Activated B cell treated with CpG ODN at 0.5 μM for 24 hours (primary cell): Measurements from ENCODE around the gene TOP3B. TPM values are rescaled to one million over a fixed set of nuclear protein-coding genes. Genes with fewer than 3 reads are reported as not detected.

Experiments used
- ATAC-seq: fragments of 200-7000 bp; cut with Tn5 transposase; one replicate; pipeline ENCODE4 v1.10.0; 2021; ENCODE audit warnings: low read depth, mild to moderate bottlenecking, moderate library complexity
- CTCF ChIA-PET: fragments of 350-600 bp; sonication (Branson Sonifier 250); formaldehyde crosslinking; loops from one replicate; lab custom pipeline; 2021; ENCODE audit warnings: antibody characterized with exemption; lab: Charles Lee
- POLR2A ChIA-PET: fragments of 350-600 bp; sonication (Branson Sonifier 250); formaldehyde crosslinking; loops from one replicate; lab custom pipeline; 2021; ENCODE audit warnings: antibody characterized with exemption; lab: Charles Lee
- DNase-seq: peaks from one replicate; pipeline ENCODE4 v3.0.0; 2022
- H3K27ac Mint-ChIP-seq: one replicate; pipeline ENCODE4 v1.8.0; 2020; ENCODE audit warnings: mixed read lengths
- H3K27me3 Mint-ChIP-seq: one replicate; pipeline ENCODE4 v1.8.0; 2021; ENCODE audit warnings: mixed read lengths
- H3K36me3 Mint-ChIP-seq: one replicate; pipeline ENCODE4 v1.8.0; 2021; ENCODE audit warnings: low read depth, mixed read lengths
- H3K4me1 Mint-ChIP-seq: one replicate; pipeline ENCODE4 v1.8.0; 2021; ENCODE audit warnings: mixed read lengths
- H3K4me3 Mint-ChIP-seq: one replicate; pipeline ENCODE4 v1.8.0; 2020; ENCODE audit warnings: mild to moderate bottlenecking, mixed read lengths
- H3K9me3 Mint-ChIP-seq: one replicate; pipeline ENCODE4 v1.8.0; 2020; ENCODE audit warnings: mixed read lengths
- CTCF ChIP-seq: fragments of 200-600 bp; IDR thresholded peaks from one replicate; pipeline ENCODE4 v1.8.0; 2022; ENCODE audit warnings: antibody characterized with exemption, mild to moderate bottlenecking
- intact Hi-C: fragments of 100-400 bp; cut with micrococcal nuclease; formaldehyde crosslinking; loops from one replicate; pipeline ENCODE4 v1.15.1; 2024
- total RNA-seq: library from RNA; stranded (reverse); gene quantifications from 2 replicates; pipeline ENCODE4 v1.2.3, GENCODE V29; 2022

TOP3B gene
- total RNA-seq, 1 donor from 2014 or later = 83.4 TPM

- ChIA-PET CTCF (interaction anchor here (1.2 to 1.7 kb wide), 2 partner anchors 8 to 231 kb away, joined by 3 to 7 read pairs; partner anchors contain the start of gene PPM1F), POLR2A (no interaction called here)
- H3K9me3 Mint-ChIP-seq = no peaks in the 10 kb centered on the region
- intact Hi-C loops = no loop called here
- TF ChIP-seq CTCF = no peak
- DNase-seq = no peak
- H3K4me1 Mint-ChIP-seq = peaks cover 22% of the 10 kb centered on the region
- H3K4me3 Mint-ChIP-seq = no peak overlapping the region
- H3K27me3 Mint-ChIP-seq = no peaks in the 10 kb centered on the region
- peaks cover 16% of the 10 kb centered on the region for H3K36me3 Mint-ChIP-seq
- ATAC-seq = no peak
- H3K27ac Mint-ChIP-seq = no peak overlapping the region
Measured at GRCh38 chr22:21944871-21945270, 37.7 kb downstream of the TOP3B start.

- Mint-ChIP-seq H3K4me3 (no peak overlapping the region), H3K27me3 (no peaks in the 10 kb centered on the region), H3K27ac (no peak overlapping the region), H3K4me1 (peaks cover 32% of the 10 kb centered on the region), H3K36me3 (peaks cover 16% of the 10 kb centered on the region), H3K9me3 (no peaks in the 10 kb centered on the region)
- no peak for TF ChIP-seq CTCF
- CTCF ChIA-PET = interaction anchor here (1.2 to 1.7 kb wide), 2 partner anchors 9 to 230 kb away, joined by 3 to 7 read pairs; partner anchors contain the start of gene PPM1F
- POLR2A ChIA-PET = no interaction called here
- intact Hi-C loops = no loop called here
- no peak for DNase-seq
- no peak for ATAC-seq
Measured at GRCh38 chr22:21943571-21944448, 38.8 kb downstream of the TOP3B start.

- TF ChIP-seq CTCF = no peak
- DNase-seq (no peak), ATAC-seq (no peak)
- H3K27me3 Mint-ChIP-seq = no peaks in the 10 kb centered on the region
- ChIA-PET CTCF (no interaction called here), POLR2A (interaction anchor here (0.8 to 1.6 kb wide), 2 partner anchors 8 to 10 kb away, joined by 5 read pairs; partner anchors contain the start of gene PPM1F)
- peaks cover 16% of the 10 kb centered on the region for H3K36me3 Mint-ChIP-seq
- no peak overlapping the region for H3K4me3 Mint-ChIP-seq
- intact Hi-C loops = no loop called here
- peaks cover 40% of the 10 kb centered on the region for H3K4me1 Mint-ChIP-seq
- peak overlapping the region; percentile 30 for H3K27ac Mint-ChIP-seq
- H3K9me3 Mint-ChIP-seq = no peaks in the 10 kb centered on the region
Measured at GRCh38 chr22:21942407-21943343, 39.9 kb downstream of the TOP3B start.

- Mint-ChIP-seq H3K9me3 (no peaks in the 10 kb centered on the region), H3K4me3 (no peak overlapping the region), H3K27ac (peak overlapping the region; percentile 30), H3K4me1 (peaks cover 46% of the 10 kb centered on the region), H3K36me3 (peaks cover 14% of the 10 kb centered on the region), H3K27me3 (no peaks in the 10 kb centered on the region)
- ChIA-PET POLR2A (interaction anchor here (0.8 to 1.6 kb wide), 2 partner anchors 9 to 11 kb away, joined by 5 read pairs; partner anchors contain the start of gene PPM1F), CTCF (no interaction called here)
- TF ChIP-seq CTCF = no peak
- ATAC-seq (no peak), DNase-seq (no peak)
- intact Hi-C loops = no loop called here
Measured at GRCh38 chr22:21941921-21942320, 40.7 kb downstream of the TOP3B start.
